GM12878 (cell line): ENCODE data around the gene TOP1. TPM values are rescaled to one million over a fixed set of nuclear protein-coding genes. Genes with fewer than 3 reads are reported as not detected.

Source experiments
- CBFB ChIP-seq: IDR thresholded peaks from 2 replicates; pipeline ENCODE4 v1.6.1; 2016; ENCODE audit warnings: antibody characterized with exemption, low read depth
- CREB1 ChIP-seq: IDR thresholded peaks from 2 replicates; pipeline ENCODE4 v1.6.1; 2012; ENCODE audit warnings: low read depth, mild to moderate bottlenecking, inconsistent platforms
- CREM ChIP-seq: IDR thresholded peaks from 2 replicates; pipeline ENCODE4 v1.6.1; 2014; ENCODE audit warnings: antibody characterized with exemption, low read depth
- JUNB ChIP-seq: IDR thresholded peaks from 2 replicates; pipeline ENCODE4 v1.6.1; 2016; ENCODE audit warnings: antibody characterized with exemption, mild to moderate bottlenecking
- JUND ChIP-seq: IDR thresholded peaks from 2 replicates; pipeline ENCODE4 v1.6.1; 2012; ENCODE audit warnings: low read depth, mild to moderate bottlenecking, low read length, improper control_type of control experiment, moderate library complexity
- KDM1A ChIP-seq: fragments of 200-600 bp; sonication (generic); IDR thresholded peaks from 2 replicates; pipeline ENCODE4 v1.6.1; 2016; ENCODE audit warnings: borderline replicate concordance
- PBX3 ChIP-seq: IDR thresholded peaks from 2 replicates; pipeline ENCODE4 v1.6.1; 2011; ENCODE audit warnings: mild to moderate bottlenecking, low read depth, low read length, moderate library complexity; ENCODE audit not compliant: insufficient replicate concordance
- POLR2A ChIP-seq: IDR thresholded peaks from 2 replicates; pipeline ENCODE4 v1.6.1; 2011; ENCODE audit warnings: low read depth, mild to moderate bottlenecking, low read length
- RAD51 ChIP-seq: fragments of 450-650 bp; IDR thresholded peaks from 2 replicates; pipeline ENCODE4 v1.6.1; 2016; ENCODE audit warnings: moderate library complexity, mild to moderate bottlenecking, inconsistent platforms
- RB1 ChIP-seq: fragments of 450-650 bp; formaldehyde crosslinking; IDR thresholded peaks from 2 replicates; pipeline ENCODE4 v1.6.1; 2017; ENCODE audit warnings: mild to moderate bottlenecking, borderline replicate concordance
- RBBP5 ChIP-seq: fragments of 200-600 bp; sonication (generic); conservative IDR thresholded peaks from 2 replicates; pipeline ENCODE4 v1.6.1; 2016
- TCF12 ChIP-seq: IDR thresholded peaks from 2 replicates; pipeline ENCODE4 v1.6.1; 2011; ENCODE audit warnings: low read depth, mild to moderate bottlenecking, low read length
- USF2 ChIP-seq: IDR thresholded peaks from 2 replicates; pipeline ENCODE4 v1.6.1; 2011; ENCODE audit warnings: low read depth, low read length, improper control_type of control experiment, borderline replicate concordance
- WRNIP1 ChIP-seq: IDR thresholded peaks from 2 replicates; pipeline ENCODE4 v1.6.1; 2011; ENCODE audit warnings: low read depth, low read length, improper control_type of control experiment, borderline replicate concordance
- YY1 ChIP-seq: IDR thresholded peaks from 2 replicates; pipeline ENCODE4 v1.6.1; 2011; ENCODE audit warnings: low read depth, mild to moderate bottlenecking, low read length
- polyA plus RNA-seq, 11 experiments: library from polyadenylated mRNA; depleted of rRNA in 4 of 11; unstranded in 6 of 11; stranded (reverse) in 5 of 11; fragments of >200 nt; fragmentation: Nextera tagmentation in 4 of 11; fragmentation: Illumina TruSeq in 1 of 11; extraction: Ambion mirVana in 4 of 11; extraction: Trizol in 1 of 11; gene quantifications; 1 replicate in 1 of 11; 2 replicates in 10 of 11; pipeline versions ENCODE4 v1.2.1 to v1.2.3, GENCODE V29; 2011 to 2016; ENCODE audit warnings: inconsistent platforms in 2 of 11, missing spikeins in 2 of 11, low read depth in 1 of 11
- total RNA-seq, 4 experiments: library from RNA; depleted of rRNA in 3 of 4; stranded (reverse); fragments of >200 nt in 3 of 4; fragmentation: Illumina TruSeq in 1 of 4; extraction: Trizol in 1 of 4; gene quantifications; 2 replicates each; pipeline versions ENCODE4 v1.2.1 to v1.2.3, GENCODE V29; 2013 to 2021
- TF ChIP-seq, protein P1 (sequence below): fragments of 450-650 bp; IDR thresholded peaks from 2 replicates; pipeline ENCODE4 v1.6.1; 2017; ENCODE audit warnings: antibody characterized with exemption, mild to moderate bottlenecking, moderate library complexity
- TF ChIP-seq, protein P2 (sequence below): fragments of 450-650 bp; IDR thresholded peaks from 2 replicates; pipeline ENCODE4 v1.6.1; 2017; ENCODE audit warnings: mild to moderate bottlenecking, moderate library complexity
- TF ChIP-seq, protein P3 (sequence below): fragments of 150-350 bp; IDR thresholded peaks from 2 replicates; pipeline ENCODE4 v1.6.1; 2016; ENCODE audit warnings: low read depth, low read length

The TOP1 gene
- total and polyA plus RNA-seq, 10 of the 15 experiments (the other 5 are each of a cell fraction or from before 2014, with no cell fraction given), result 21.5 to 128 (median 47.3) TPM

- TF ChIP-seq, protein P1, sequence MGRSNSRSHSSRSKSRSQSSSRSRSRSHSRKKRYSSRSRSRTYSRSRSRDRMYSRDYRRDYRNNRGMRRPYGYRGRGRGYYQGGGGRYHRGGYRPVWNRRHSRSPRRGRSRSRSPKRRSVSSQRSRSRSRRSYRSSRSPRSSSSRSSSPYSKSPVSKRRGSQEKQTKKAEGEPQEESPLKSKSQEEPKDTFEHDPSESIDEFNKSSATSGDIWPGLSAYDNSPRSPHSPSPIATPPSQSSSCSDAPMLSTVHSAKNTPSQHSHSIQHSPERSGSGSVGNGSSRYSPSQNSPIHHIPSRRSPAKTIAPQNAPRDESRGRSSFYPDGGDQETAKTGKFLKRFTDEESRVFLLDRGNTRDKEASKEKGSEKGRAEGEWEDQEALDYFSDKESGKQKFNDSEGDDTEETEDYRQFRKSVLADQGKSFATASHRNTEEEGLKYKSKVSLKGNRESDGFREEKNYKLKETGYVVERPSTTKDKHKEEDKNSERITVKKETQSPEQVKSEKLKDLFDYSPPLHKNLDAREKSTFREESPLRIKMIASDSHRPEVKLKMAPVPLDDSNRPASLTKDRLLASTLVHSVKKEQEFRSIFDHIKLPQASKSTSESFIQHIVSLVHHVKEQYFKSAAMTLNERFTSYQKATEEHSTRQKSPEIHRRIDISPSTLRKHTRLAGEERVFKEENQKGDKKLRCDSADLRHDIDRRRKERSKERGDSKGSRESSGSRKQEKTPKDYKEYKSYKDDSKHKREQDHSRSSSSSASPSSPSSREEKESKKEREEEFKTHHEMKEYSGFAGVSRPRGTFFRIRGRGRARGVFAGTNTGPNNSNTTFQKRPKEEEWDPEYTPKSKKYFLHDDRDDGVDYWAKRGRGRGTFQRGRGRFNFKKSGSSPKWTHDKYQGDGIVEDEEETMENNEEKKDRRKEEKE, result no peak
- TF ChIP-seq JUND, result no peak
- no peak; the same call in 1 of the 2 replicates for TF ChIP-seq USF2
- TF ChIP-seq JUNB, result peak; percentile 72
- no peak for TF ChIP-seq RBBP5
- no peak for TF ChIP-seq YY1
- no peak for TF ChIP-seq KDM1A
- TF ChIP-seq, protein P2, sequence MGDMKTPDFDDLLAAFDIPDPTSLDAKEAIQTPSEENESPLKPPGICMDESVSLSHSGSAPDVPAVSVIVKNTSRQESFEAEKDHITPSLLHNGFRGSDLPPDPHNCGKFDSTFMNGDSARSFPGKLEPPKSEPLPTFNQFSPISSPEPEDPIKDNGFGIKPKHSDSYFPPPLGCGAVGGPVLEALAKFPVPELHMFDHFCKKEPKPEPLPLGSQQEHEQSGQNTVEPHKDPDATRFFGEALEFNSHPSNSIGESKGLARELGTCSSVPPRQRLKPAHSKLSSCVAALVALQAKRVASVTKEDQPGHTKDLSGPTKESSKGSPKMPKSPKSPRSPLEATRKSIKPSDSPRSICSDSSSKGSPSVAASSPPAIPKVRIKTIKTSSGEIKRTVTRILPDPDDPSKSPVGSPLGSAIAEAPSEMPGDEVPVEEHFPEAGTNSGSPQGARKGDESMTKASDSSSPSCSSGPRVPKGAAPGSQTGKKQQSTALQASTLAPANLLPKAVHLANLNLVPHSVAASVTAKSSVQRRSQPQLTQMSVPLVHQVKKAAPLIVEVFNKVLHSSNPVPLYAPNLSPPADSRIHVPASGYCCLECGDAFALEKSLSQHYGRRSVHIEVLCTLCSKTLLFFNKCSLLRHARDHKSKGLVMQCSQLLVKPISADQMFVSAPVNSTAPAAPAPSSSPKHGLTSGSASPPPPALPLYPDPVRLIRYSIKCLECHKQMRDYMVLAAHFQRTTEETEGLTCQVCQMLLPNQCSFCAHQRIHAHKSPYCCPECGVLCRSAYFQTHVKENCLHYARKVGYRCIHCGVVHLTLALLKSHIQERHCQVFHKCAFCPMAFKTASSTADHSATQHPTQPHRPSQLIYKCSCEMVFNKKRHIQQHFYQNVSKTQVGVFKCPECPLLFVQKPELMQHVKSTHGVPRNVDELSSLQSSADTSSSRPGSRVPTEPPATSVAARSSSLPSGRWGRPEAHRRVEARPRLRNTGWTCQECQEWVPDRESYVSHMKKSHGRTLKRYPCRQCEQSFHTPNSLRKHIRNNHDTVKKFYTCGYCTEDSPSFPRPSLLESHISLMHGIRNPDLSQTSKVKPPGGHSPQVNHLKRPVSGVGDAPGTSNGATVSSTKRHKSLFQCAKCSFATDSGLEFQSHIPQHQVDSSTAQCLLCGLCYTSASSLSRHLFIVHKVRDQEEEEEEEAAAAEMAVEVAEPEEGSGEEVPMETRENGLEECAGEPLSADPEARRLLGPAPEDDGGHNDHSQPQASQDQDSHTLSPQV, result no peak
- TF ChIP-seq RB1, result no peak
- TF ChIP-seq, protein P3, sequence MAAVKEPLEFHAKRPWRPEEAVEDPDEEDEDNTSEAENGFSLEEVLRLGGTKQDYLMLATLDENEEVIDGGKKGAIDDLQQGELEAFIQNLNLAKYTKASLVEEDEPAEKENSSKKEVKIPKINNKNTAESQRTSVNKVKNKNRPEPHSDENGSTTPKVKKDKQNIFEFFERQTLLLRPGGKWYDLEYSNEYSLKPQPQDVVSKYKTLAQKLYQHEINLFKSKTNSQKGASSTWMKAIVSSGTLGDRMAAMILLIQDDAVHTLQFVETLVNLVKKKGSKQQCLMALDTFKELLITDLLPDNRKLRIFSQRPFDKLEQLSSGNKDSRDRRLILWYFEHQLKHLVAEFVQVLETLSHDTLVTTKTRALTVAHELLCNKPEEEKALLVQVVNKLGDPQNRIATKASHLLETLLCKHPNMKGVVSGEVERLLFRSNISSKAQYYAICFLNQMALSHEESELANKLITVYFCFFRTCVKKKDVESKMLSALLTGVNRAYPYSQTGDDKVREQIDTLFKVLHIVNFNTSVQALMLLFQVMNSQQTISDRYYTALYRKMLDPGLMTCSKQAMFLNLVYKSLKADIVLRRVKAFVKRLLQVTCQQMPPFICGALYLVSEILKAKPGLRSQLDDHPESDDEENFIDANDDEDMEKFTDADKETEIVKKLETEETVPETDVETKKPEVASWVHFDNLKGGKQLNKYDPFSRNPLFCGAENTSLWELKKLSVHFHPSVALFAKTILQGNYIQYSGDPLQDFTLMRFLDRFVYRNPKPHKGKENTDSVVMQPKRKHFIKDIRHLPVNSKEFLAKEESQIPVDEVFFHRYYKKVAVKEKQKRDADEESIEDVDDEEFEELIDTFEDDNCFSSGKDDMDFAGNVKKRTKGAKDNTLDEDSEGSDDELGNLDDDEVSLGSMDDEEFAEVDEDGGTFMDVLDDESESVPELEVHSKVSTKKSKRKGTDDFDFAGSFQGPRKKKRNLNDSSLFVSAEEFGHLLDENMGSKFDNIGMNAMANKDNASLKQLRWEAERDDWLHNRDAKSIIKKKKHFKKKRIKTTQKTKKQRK, result no peak
- no peak for TF ChIP-seq WRNIP1
- no peak for TF ChIP-seq PBX3
- TF ChIP-seq TCF12, result 0 out of 2 replicates have a peak, but pooled peaks have one; percentile 10
- 0 out of 2 replicates have a peak, but pooled peaks have one; percentile 36 for TF ChIP-seq CREB1
- TF ChIP-seq CREM, result peak; percentile 71
- TF ChIP-seq CBFB, result peak; percentile 48; the same call in 1 of the 2 replicates
- peak; percentile 81 for TF ChIP-seq RAD51
- TF ChIP-seq POLR2A, result no peak
Measured at GRCh38 chr20:41003143-41003935, 25.3 kb upstream of the TOP1 start (continued).
